Fibroblast of skin of right quadriceps (primary cell): ENCODE measurements around the gene RALB.
"Not testable (repeated sequence)": the region's sequence is repeated elsewhere in the genome, so short reads cannot be mapped to it uniquely, and the experiment has no call there.

Experiments used
- DNase-seq: peaks from one replicate; pipeline ENCODE4 v3.0.0-alpha.2; 2013

RALB gene

GRCh38 chr2:120225549-120226065 lies 27.0 kb upstream of the RALB start:
- DNase-seq = no peak

GRCh38 chr2:120226316-120226715 lies 26.3 kb upstream of the RALB start:
- no peak for DNase-seq

GRCh38 chr2:120227111-120227991 lies 25.3 kb upstream of the RALB start:
- no peak for DNase-seq

- DNase-seq = no peak
Measured at GRCh38 chr2:120228503-120228902, 24.1 kb upstream of the RALB start.

GRCh38 chr2:120229341-120229740 lies 23.3 kb upstream of the RALB start:
- DNase-seq = no peak

- no peak for DNase-seq
Measured at GRCh38 chr2:120230515-120231471, 21.9 kb upstream of the RALB start.

- no peak for DNase-seq
Measured at GRCh38 chr2:120231564-120231973, 21.1 kb upstream of the RALB start.

GRCh38 chr2:120231974-120232635 lies 20.5 kb upstream of the RALB start:
- DNase-seq = no peak

- DNase-seq = no peak
Measured at GRCh38 chr2:120233292-120233691, 19.4 kb upstream of the RALB start.

- not testable (repeated sequence) for DNase-seq
Measured at GRCh38 chr2:120235158-120235557, 17.5 kb upstream of the RALB start.

GRCh38 chr2:120235681-120236080 lies 17.0 kb upstream of the RALB start:
- DNase-seq = no peak

GRCh38 chr2:120236316-120236715 lies 16.3 kb upstream of the RALB start:
- DNase-seq = no peak

- DNase-seq = no peak
Measured at GRCh38 chr2:120236791-120237190, 15.9 kb upstream of the RALB start.

GRCh38 chr2:120237491-120237902 lies 15.2 kb upstream of the RALB start:
- DNase-seq = peak; percentile 26

- peak; percentile 29 for DNase-seq
Measured at GRCh38 chr2:120238728-120239487, 13.7 kb upstream of the RALB start.

- peak; percentile 80 for DNase-seq
Measured at GRCh38 chr2:120239488-120240287, 13.0 kb upstream of the RALB start.

- DNase-seq = no peak
Measured at GRCh38 chr2:120240901-120241429, 11.7 kb upstream of the RALB start.

- no peak for DNase-seq
Measured at GRCh38 chr2:120241684-120242083, 11.0 kb upstream of the RALB start.

GRCh38 chr2:120243211-120243610 lies 9.4 kb upstream of the RALB start:
- DNase-seq = peak; percentile 19

- DNase-seq = no peak
Measured at GRCh38 chr2:120243875-120244553, 8.6 kb upstream of the RALB start.
